Smooth muscle cell (in vitro differentiated cells): ENCODE measurements around the gene VTCN1. TPM values are rescaled to one million over a fixed set of nuclear protein-coding genes. Genes with fewer than 3 reads are reported as not detected.

Source experiments
- DNase-seq: peaks from one replicate; lab custom pipeline; 2025; ENCODE audit not compliant: unreplicated experiment; lab: John Stamatoyannopoulos, UW
- H2AFZ ChIP-seq: fragments of 200-600 bp; sonication (generic); 2 replicates; pipeline ENCODE4 v1.6.0; 2016; ENCODE audit warnings: antibody characterized with exemption, low read depth, mild to moderate bottlenecking
- H3F3A ChIP-seq: fragments of 200-600 bp; sonication (generic); 2 replicates; pipeline ENCODE4 v1.6.0; 2017; ENCODE audit warnings: antibody characterized with exemption, low read depth
- H3K27ac ChIP-seq: fragments of 200-600 bp; sonication (generic); 2 replicates; pipeline ENCODE4 v1.5.1; 2016; ENCODE audit warnings: low read depth, mild to moderate bottlenecking
- H3K27me3 ChIP-seq: fragments of 200-600 bp; sonication (generic); 2 replicates; pipeline ENCODE4 v1.6.1; 2016; ENCODE audit warnings: low read depth, mild to moderate bottlenecking
- H3K36me3 ChIP-seq: fragments of 200-600 bp; sonication (generic); 2 replicates; pipeline ENCODE4 v1.5.1; 2016; ENCODE audit warnings: low read depth
- H3K4me1 ChIP-seq: fragments of 200-600 bp; sonication (generic); 2 replicates; pipeline ENCODE4 v1.5.1; 2016; ENCODE audit warnings: low read depth
- H3K4me2 ChIP-seq: fragments of 200-600 bp; sonication (generic); 2 replicates; pipeline ENCODE4 v1.6.0; 2016; ENCODE audit warnings: mild to moderate bottlenecking
- H3K4me3 ChIP-seq: fragments of 200-600 bp; sonication (generic); 2 replicates; pipeline ENCODE4 v1.5.1; 2016; ENCODE audit warnings: mild to moderate bottlenecking
- H3K79me2 ChIP-seq: fragments of 200-600 bp; sonication (generic); 2 replicates; pipeline ENCODE4 v1.6.0; 2016; ENCODE audit warnings: low read depth, mild to moderate bottlenecking
- H3K9ac ChIP-seq: fragments of 200-600 bp; sonication (generic); 2 replicates; pipeline ENCODE4 v1.6.0; 2016; ENCODE audit warnings: low read depth
- H3K9me3 ChIP-seq: fragments of 200-600 bp; sonication (generic); replicated peaks from 2 replicates; pipeline ENCODE4 v1.5.1; 2016; ENCODE audit warnings: low read depth
- H4K20me1 ChIP-seq: fragments of 200-600 bp; sonication (generic); 2 replicates; pipeline ENCODE4 v1.6.0; 2016; ENCODE audit warnings: low read depth
- WGBS: methylation state at CpG from one replicate; pipeline ENCODE4 v1.1.7; 2016; ENCODE audit warnings: low lambda C conversion rate; 5-methylcytosine and 5-hydroxymethylcytosine counted together
- polyA plus RNA-seq: library from polyadenylated mRNA; unstranded; fragments of >200 nt; fragmentation: Nextera tagmentation; extraction: Ambion mirVana; gene quantifications from 2 replicates; pipeline ENCODE4 v1.2.1, GENCODE V29; 2016
- total RNA-seq: library from RNA; depleted of rRNA; stranded (reverse); fragments of >200 nt; gene quantifications from 2 replicates; pipeline ENCODE4 v1.2.3, GENCODE V29; 2014
- TF ChIP-seq, protein P1 (sequence below): fragments of 200-600 bp; sonication (generic); IDR thresholded peaks from 2 replicates; pipeline ENCODE4 v1.5.1; 2017; ENCODE audit warnings: borderline replicate concordance, mild to moderate bottlenecking, antibody characterized with exemption; ENCODE audit not compliant: insufficient read depth, poor library complexity, severe bottlenecking

The VTCN1 gene
- total and polyA plus RNA-seq, 2 experiments from 2014 or later: 7.1 to 33.0 TPM

- TF ChIP-seq, protein P1, sequence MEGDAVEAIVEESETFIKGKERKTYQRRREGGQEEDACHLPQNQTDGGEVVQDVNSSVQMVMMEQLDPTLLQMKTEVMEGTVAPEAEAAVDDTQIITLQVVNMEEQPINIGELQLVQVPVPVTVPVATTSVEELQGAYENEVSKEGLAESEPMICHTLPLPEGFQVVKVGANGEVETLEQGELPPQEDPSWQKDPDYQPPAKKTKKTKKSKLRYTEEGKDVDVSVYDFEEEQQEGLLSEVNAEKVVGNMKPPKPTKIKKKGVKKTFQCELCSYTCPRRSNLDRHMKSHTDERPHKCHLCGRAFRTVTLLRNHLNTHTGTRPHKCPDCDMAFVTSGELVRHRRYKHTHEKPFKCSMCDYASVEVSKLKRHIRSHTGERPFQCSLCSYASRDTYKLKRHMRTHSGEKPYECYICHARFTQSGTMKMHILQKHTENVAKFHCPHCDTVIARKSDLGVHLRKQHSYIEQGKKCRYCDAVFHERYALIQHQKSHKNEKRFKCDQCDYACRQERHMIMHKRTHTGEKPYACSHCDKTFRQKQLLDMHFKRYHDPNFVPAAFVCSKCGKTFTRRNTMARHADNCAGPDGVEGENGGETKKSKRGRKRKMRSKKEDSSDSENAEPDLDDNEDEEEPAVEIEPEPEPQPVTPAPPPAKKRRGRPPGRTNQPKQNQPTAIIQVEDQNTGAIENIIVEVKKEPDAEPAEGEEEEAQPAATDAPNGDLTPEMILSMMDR: no peak
- Histone ChIP-seq H4K20me1 (no peaks in the 10 kb centered on the region), H3K4me1 (no peaks in the 10 kb centered on the region), H3K79me2 (no peaks in the 10 kb centered on the region), H3F3A (no peaks in the 10 kb centered on the region), H3K27me3 (no peaks in the 10 kb centered on the region), H3K9ac (no peak overlapping the region), H3K4me3 (no peak overlapping the region), H2AFZ (no peak overlapping the region), H3K9me3 (no peaks in the 10 kb centered on the region), H3K36me3 (no peaks in the 10 kb centered on the region), H3K4me2 (no peak overlapping the region), H3K27ac (no peak overlapping the region)
- DNase-seq: no peak
- WGBS: 92% methylated on average over 6 of the region's 6 CpGs
Observed at GRCh38 chr1:117213046-117213445, 2.3 kb upstream of the VTCN1 start.

GRCh38 chr1:117210386-117210785 is 341 bp downstream of the VTCN1 start:
- Histone ChIP-seq H3K27ac (peak overlapping the region; percentile 64), H3K36me3 (no peaks in the 10 kb centered on the region)
- WGBS: 91% methylated on average over 4 of the region's 4 CpGs

DNA sequence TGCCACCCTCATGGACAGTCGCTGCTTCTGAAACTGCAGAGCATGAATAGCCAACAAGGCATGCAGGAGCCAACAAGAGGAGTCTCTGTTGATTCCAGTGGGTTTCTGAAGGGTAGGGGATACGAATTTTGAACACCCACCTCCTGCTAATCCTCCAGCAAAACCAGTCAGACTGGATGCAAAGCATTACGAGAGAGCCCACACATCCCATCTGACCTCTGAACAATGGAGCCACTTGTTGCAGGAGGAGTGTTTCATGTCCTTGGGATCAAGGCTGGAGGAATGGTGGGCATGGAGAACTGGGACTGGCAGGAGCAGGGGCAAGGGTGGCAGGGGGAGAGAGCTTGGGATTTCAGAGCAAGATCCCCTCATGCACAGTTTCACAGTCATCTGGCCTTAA is 1.6 kb downstream of the VTCN1 start:
- no peaks in the 10 kb centered on the region for H3K4me1 ChIP-seq
- peak overlapping the region; percentile 9 for H3K4me3 ChIP-seq
- H3F3A ChIP-seq: no peaks in the 10 kb centered on the region
- 46% methylated on average over 3 of the region's 3 CpGs for WGBS
- no peaks in the 10 kb centered on the region for H3K27me3 ChIP-seq
- H3K79me2 ChIP-seq: no peaks in the 10 kb centered on the region
- H2AFZ ChIP-seq: no peak overlapping the region
- H3K36me3 ChIP-seq: no peaks in the 10 kb centered on the region
- TF ChIP-seq, protein P1: no peak
- H3K9me3 ChIP-seq: no peaks in the 10 kb centered on the region
- peak overlapping the region; percentile 73 for H3K4me2 ChIP-seq
- H4K20me1 ChIP-seq: no peaks in the 10 kb centered on the region
- no peak for DNase-seq
- peak overlapping the region; percentile 28 for H3K9ac ChIP-seq
- peak overlapping the region; percentile 64 for H3K27ac ChIP-seq

More at GRCh38 chr1:117210386-117210785, 341 bp downstream of the VTCN1 start:
- DNase-seq: no peak
- H4K20me1 ChIP-seq: no peaks in the 10 kb centered on the region
- no peak overlapping the region for H3K9ac ChIP-seq
- H3F3A ChIP-seq: no peaks in the 10 kb centered on the region
- peak overlapping the region; percentile 27 for H3K4me3 ChIP-seq
- H3K4me1 ChIP-seq: no peaks in the 10 kb centered on the region
- no peak overlapping the region for H2AFZ ChIP-seq
- no peaks in the 10 kb centered on the region for H3K79me2 ChIP-seq
- TF ChIP-seq, protein P1: no peak
- no peaks in the 10 kb centered on the region for H3K27me3 ChIP-seq
- no peaks in the 10 kb centered on the region for H3K9me3 ChIP-seq
- H3K4me2 ChIP-seq: peak overlapping the region; percentile 73

GRCh38 chr1:117208580-117208979 is 2.1 kb downstream of the VTCN1 start:
- WGBS: 71% methylated on average over 3 of the region's 3 CpGs
- Histone ChIP-seq H3K36me3 (no peaks in the 10 kb centered on the region), H2AFZ (no peak overlapping the region), H3K27me3 (no peaks in the 10 kb centered on the region), H3K9me3 (no peaks in the 10 kb centered on the region), H3F3A (no peaks in the 10 kb centered on the region), H3K79me2 (no peaks in the 10 kb centered on the region), H3K27ac (peak overlapping the region; percentile 64), H4K20me1 (no peaks in the 10 kb centered on the region), H3K9ac (peak overlapping the region; percentile 28), H3K4me3 (no peak overlapping the region), H3K4me1 (no peaks in the 10 kb centered on the region), H3K4me2 (peak overlapping the region; percentile 73)
- TF ChIP-seq, protein P1: no peak
- DNase-seq: no peak
